ENCODE results near the gene PTPRE.

The PTPRE gene

GRCh38 chr10:128001849-128002248 lies 94.9 kb downstream of the PTPRE start:
- H3K4me1 ChIP-seq (ENCODE audit: control insufficient read depth in 2 of 2, insufficient read depth in 2 of 2, low read length in 2 of 2) = no peaks in the 10 kb centered on the region
- no peak overlapping the region for H3K9ac ChIP-seq (ENCODE audit: low read depth in 1 of 2, low read length in 2 of 2)
- no peaks in the 10 kb centered on the region for H3K27me3 ChIP-seq (ENCODE audit: control insufficient read depth in 2 of 2, insufficient read depth in 2 of 2, low read length in 2 of 2)

GRCh38 chr10:128003521-128003920 lies 96.6 kb downstream of the PTPRE start:
- no peaks in the 10 kb centered on the region for H3K36me3 ChIP-seq (ENCODE audit: control insufficient read depth in 2 of 2, insufficient read depth in 2 of 2, low read length in 2 of 2)
- H3K27me3 ChIP-seq (ENCODE audit: control insufficient read depth in 2 of 2, insufficient read depth in 2 of 2, low read length in 2 of 2) = no peaks in the 10 kb centered on the region
- no peaks in the 10 kb centered on the region for H3K9me3 ChIP-seq (ENCODE audit: control insufficient read depth in 2 of 2, low read length in 2 of 2)
- H3K27ac ChIP-seq (ENCODE audit: low read depth in 2 of 2, low read length in 2 of 2) = no peak overlapping the region
- no peaks in the 10 kb centered on the region for H3K4me1 ChIP-seq (ENCODE audit: control insufficient read depth in 2 of 2, insufficient read depth in 2 of 2, low read length in 2 of 2)
- H3K4me3 ChIP-seq (ENCODE audit: low read length in 2 of 2) = no peak overlapping the region
- no peak overlapping the region for H3K9ac ChIP-seq (ENCODE audit: low read depth in 1 of 2, low read length in 2 of 2)

More at GRCh38 chr10:128001849-128002248, 94.9 kb downstream of the PTPRE start:
- no peaks in the 10 kb centered on the region for H3K36me3 ChIP-seq (ENCODE audit: control insufficient read depth in 2 of 2, insufficient read depth in 2 of 2, low read length in 2 of 2)
- no peak overlapping the region for H3K4me3 ChIP-seq (ENCODE audit: low read length in 2 of 2)
- no peaks in the 10 kb centered on the region for H3K9me3 ChIP-seq (ENCODE audit: control insufficient read depth in 2 of 2, low read length in 2 of 2)
- H3K27ac ChIP-seq (ENCODE audit: low read depth in 2 of 2, low read length in 2 of 2) = peak overlapping the region in 1 of 2 donors; percentile 16

- Histone ChIP-seq H3K9me3 (ENCODE audit: control insufficient read depth in 2 of 2, low read length in 2 of 2) (no peaks in the 10 kb centered on the region), H3K4me1 (ENCODE audit: control insufficient read depth in 2 of 2, insufficient read depth in 2 of 2, low read length in 2 of 2) (peaks cover under 1 to 3% of the 10 kb centered on the region in 2 donors), H3K27me3 (ENCODE audit: control insufficient read depth in 2 of 2, insufficient read depth in 2 of 2, low read length in 2 of 2) (no peaks in the 10 kb centered on the region), H3K9ac (ENCODE audit: low read depth in 1 of 2, low read length in 2 of 2) (no peak overlapping the region), H3K27ac (ENCODE audit: low read depth in 2 of 2, low read length in 2 of 2) (no peak overlapping the region), H3K4me3 (ENCODE audit: low read length in 2 of 2) (no peak overlapping the region), H3K36me3 (ENCODE audit: control insufficient read depth in 2 of 2, insufficient read depth in 2 of 2, low read length in 2 of 2) (no peaks in the 10 kb centered on the region)
Observed at GRCh38 chr10:128005858-128006257, 99.0 kb downstream of the PTPRE start.

- H3K9me3 ChIP-seq (ENCODE audit: control insufficient read depth in 2 of 2, low read length in 2 of 2) = no peaks in the 10 kb centered on the region
- H3K4me1 ChIP-seq (ENCODE audit: control insufficient read depth in 2 of 2, insufficient read depth in 2 of 2, low read length in 2 of 2) = peaks cover 9 to 12% of the 10 kb centered on the region in 2 donors
- H3K27ac ChIP-seq (ENCODE audit: low read depth in 2 of 2, low read length in 2 of 2) = no peak overlapping the region
- H3K27me3 ChIP-seq (ENCODE audit: control insufficient read depth in 2 of 2, insufficient read depth in 2 of 2, low read length in 2 of 2) = no peaks in the 10 kb centered on the region
- no peak overlapping the region for H3K9ac ChIP-seq (ENCODE audit: low read depth in 1 of 2, low read length in 2 of 2)
- H3K36me3 ChIP-seq (ENCODE audit: control insufficient read depth in 2 of 2, insufficient read depth in 2 of 2, low read length in 2 of 2) = no peaks in the 10 kb centered on the region
- no peak overlapping the region for H3K4me3 ChIP-seq (ENCODE audit: low read length in 2 of 2)
Observed at GRCh38 chr10:128007056-128007455, 100.2 kb downstream of the PTPRE start.

GRCh38 chr10:128007971-128008370 lies 101.1 kb downstream of the PTPRE start:
- H3K27ac ChIP-seq (ENCODE audit: low read depth in 2 of 2, low read length in 2 of 2) = no peak overlapping the region
- H3K9ac ChIP-seq (ENCODE audit: low read depth in 1 of 2, low read length in 2 of 2) = no peak overlapping the region
- H3K27me3 ChIP-seq (ENCODE audit: control insufficient read depth in 2 of 2, insufficient read depth in 2 of 2, low read length in 2 of 2) = no peaks in the 10 kb centered on the region
- H3K4me1 ChIP-seq (ENCODE audit: control insufficient read depth in 2 of 2, insufficient read depth in 2 of 2, low read length in 2 of 2) = peaks cover 9 to 12% of the 10 kb centered on the region in 2 donors
- no peaks in the 10 kb centered on the region for H3K36me3 ChIP-seq (ENCODE audit: control insufficient read depth in 2 of 2, insufficient read depth in 2 of 2, low read length in 2 of 2)
- no peak overlapping the region for H3K4me3 ChIP-seq (ENCODE audit: low read length in 2 of 2)
- H3K9me3 ChIP-seq (ENCODE audit: control insufficient read depth in 2 of 2, low read length in 2 of 2) = no peaks in the 10 kb centered on the region

- no peaks in the 10 kb centered on the region for H3K9me3 ChIP-seq (ENCODE audit: control insufficient read depth in 2 of 2, low read length in 2 of 2)
- no peak overlapping the region for H3K27ac ChIP-seq (ENCODE audit: low read depth in 2 of 2, low read length in 2 of 2)
- no peak overlapping the region for H3K4me3 ChIP-seq (ENCODE audit: low read length in 2 of 2)
- H3K4me1 ChIP-seq (ENCODE audit: control insufficient read depth in 2 of 2, insufficient read depth in 2 of 2, low read length in 2 of 2) = peaks cover 9 to 12% of the 10 kb centered on the region in 2 donors
- H3K9ac ChIP-seq (ENCODE audit: low read depth in 1 of 2, low read length in 2 of 2) = no peak overlapping the region
- H3K36me3 ChIP-seq (ENCODE audit: control insufficient read depth in 2 of 2, insufficient read depth in 2 of 2, low read length in 2 of 2) = no peaks in the 10 kb centered on the region
- no peaks in the 10 kb centered on the region for H3K27me3 ChIP-seq (ENCODE audit: control insufficient read depth in 2 of 2, insufficient read depth in 2 of 2, low read length in 2 of 2)
Observed at GRCh38 chr10:128008521-128009250, 101.8 kb downstream of the PTPRE start.

- no peaks in the 10 kb centered on the region for H3K36me3 ChIP-seq (ENCODE audit: control insufficient read depth in 2 of 2, insufficient read depth in 2 of 2, low read length in 2 of 2)
- no peak overlapping the region for H3K4me3 ChIP-seq (ENCODE audit: low read length in 2 of 2)
- H3K27ac ChIP-seq (ENCODE audit: low read depth in 2 of 2, low read length in 2 of 2) = no peak overlapping the region
- no peak overlapping the region for H3K9ac ChIP-seq (ENCODE audit: low read depth in 1 of 2, low read length in 2 of 2)
- H3K27me3 ChIP-seq (ENCODE audit: control insufficient read depth in 2 of 2, insufficient read depth in 2 of 2, low read length in 2 of 2) = no peaks in the 10 kb centered on the region
- no peaks in the 10 kb centered on the region for H3K9me3 ChIP-seq (ENCODE audit: control insufficient read depth in 2 of 2, low read length in 2 of 2)
- peaks cover 9 to 12% of the 10 kb centered on the region in 2 donors for H3K4me1 ChIP-seq (ENCODE audit: control insufficient read depth in 2 of 2, insufficient read depth in 2 of 2, low read length in 2 of 2)
Observed at GRCh38 chr10:128009372-128010126, 102.6 kb downstream of the PTPRE start.

- Histone ChIP-seq H3K4me3 (ENCODE audit: low read length in 2 of 2) (peak overlapping the region in 1 of 2 donors; percentile 54), H3K4me1 (ENCODE audit: control insufficient read depth in 2 of 2, insufficient read depth in 2 of 2, low read length in 2 of 2) (peaks cover 9 to 12% of the 10 kb centered on the region in 2 donors), H3K36me3 (ENCODE audit: control insufficient read depth in 2 of 2, insufficient read depth in 2 of 2, low read length in 2 of 2) (no peaks in the 10 kb centered on the region), H3K9ac (ENCODE audit: low read depth in 1 of 2, low read length in 2 of 2) (peak overlapping the region; percentile 23 to 32), H3K27ac (ENCODE audit: low read depth in 2 of 2, low read length in 2 of 2) (no peak overlapping the region), H3K9me3 (ENCODE audit: control insufficient read depth in 2 of 2, low read length in 2 of 2) (no peaks in the 10 kb centered on the region), H3K27me3 (ENCODE audit: control insufficient read depth in 2 of 2, insufficient read depth in 2 of 2, low read length in 2 of 2) (no peaks in the 10 kb centered on the region)
Observed at GRCh38 chr10:128011059-128011979, 104.4 kb downstream of the PTPRE start.

- no peak overlapping the region for H3K9ac ChIP-seq (ENCODE audit: low read depth in 1 of 2, low read length in 2 of 2)
- H3K4me3 ChIP-seq (ENCODE audit: low read length in 2 of 2) = no peak overlapping the region
- peaks cover 9 to 12% of the 10 kb centered on the region in 2 donors for H3K4me1 ChIP-seq (ENCODE audit: control insufficient read depth in 2 of 2, insufficient read depth in 2 of 2, low read length in 2 of 2)
- no peaks in the 10 kb centered on the region for H3K36me3 ChIP-seq (ENCODE audit: control insufficient read depth in 2 of 2, insufficient read depth in 2 of 2, low read length in 2 of 2)
- H3K9me3 ChIP-seq (ENCODE audit: control insufficient read depth in 2 of 2, low read length in 2 of 2) = no peaks in the 10 kb centered on the region
- H3K27me3 ChIP-seq (ENCODE audit: control insufficient read depth in 2 of 2, insufficient read depth in 2 of 2, low read length in 2 of 2) = no peaks in the 10 kb centered on the region
- no peak overlapping the region for H3K27ac ChIP-seq (ENCODE audit: low read depth in 2 of 2, low read length in 2 of 2)
Observed at GRCh38 chr10:128013626-128014025, 106.7 kb downstream of the PTPRE start.
